Iris pigment epithelial cell (primary cell): Measurements from ENCODE around the gene EPC2.

ENCODE experiments used
- DNase-seq: peaks from one replicate; pipeline ENCODE4 v3.0.0-alpha.2; 2011; ENCODE audit warnings: low read depth

Gene EPC2

DNA sequence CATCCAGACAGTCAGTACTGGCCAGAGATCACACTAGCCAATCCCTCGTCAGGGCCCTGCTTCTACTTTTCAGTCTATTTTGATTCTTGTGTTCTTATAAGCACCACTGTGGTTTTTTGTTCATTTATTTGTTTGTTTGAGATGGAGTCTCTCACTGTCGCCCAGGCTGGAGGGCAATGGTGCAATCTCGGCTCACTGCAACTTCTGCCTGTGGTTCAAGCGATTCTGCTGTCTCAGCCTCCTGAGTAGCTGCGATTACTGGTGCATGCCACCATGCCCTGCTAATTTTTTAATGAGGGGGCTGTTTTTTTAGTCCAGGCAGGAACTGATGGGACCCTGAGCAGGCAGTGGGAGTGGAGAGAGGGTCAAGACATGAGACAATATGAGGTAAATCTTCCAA is 165.5 kb downstream of the EPC2 start:
- DNase-seq: no peak

DNA sequence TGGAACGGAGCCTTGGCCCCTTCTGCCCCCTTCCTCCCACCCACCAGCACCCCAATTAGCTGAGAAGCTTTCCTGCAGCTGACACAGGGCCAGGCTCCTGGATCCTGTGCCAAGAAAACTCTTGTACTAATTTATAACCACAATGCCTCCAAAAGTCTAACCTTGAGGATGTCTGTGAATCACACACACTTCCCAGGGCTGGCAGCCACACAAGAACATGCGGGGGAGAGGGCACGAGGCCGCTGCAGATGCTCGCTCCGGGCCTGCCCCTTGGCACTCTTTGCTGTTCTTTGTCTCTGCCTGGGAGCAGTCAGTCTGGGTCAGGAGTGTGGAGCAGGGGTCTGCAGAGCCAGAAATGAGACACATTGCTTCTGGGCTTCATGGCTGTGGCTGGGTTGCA is 167.8 kb downstream of the EPC2 start:
- DNase-seq: peak; percentile 78

DNA sequence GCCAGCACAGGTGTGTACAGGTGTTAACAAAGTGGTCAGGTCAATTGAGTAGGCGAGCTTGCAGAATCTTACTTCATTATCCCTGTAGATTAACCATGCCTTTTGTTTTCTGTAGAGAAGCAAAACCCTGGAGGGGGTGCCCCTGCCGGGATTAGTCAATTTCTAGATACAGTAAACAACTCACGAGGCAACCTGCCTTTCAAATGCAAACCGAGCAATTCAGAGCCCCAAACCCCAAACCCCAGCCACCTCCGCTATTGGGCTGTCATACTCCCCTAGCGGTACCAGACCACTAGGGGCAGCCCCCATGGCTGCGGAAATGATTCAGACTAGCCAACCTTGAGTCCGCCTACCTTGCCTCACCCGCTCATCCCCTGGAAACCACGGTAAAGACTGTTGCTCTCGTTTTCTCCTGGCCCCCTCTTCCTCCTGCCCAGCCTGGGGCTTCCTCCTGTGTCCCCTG is 169.1 kb downstream of the EPC2 start:
- DNase-seq: no peak

DNA sequence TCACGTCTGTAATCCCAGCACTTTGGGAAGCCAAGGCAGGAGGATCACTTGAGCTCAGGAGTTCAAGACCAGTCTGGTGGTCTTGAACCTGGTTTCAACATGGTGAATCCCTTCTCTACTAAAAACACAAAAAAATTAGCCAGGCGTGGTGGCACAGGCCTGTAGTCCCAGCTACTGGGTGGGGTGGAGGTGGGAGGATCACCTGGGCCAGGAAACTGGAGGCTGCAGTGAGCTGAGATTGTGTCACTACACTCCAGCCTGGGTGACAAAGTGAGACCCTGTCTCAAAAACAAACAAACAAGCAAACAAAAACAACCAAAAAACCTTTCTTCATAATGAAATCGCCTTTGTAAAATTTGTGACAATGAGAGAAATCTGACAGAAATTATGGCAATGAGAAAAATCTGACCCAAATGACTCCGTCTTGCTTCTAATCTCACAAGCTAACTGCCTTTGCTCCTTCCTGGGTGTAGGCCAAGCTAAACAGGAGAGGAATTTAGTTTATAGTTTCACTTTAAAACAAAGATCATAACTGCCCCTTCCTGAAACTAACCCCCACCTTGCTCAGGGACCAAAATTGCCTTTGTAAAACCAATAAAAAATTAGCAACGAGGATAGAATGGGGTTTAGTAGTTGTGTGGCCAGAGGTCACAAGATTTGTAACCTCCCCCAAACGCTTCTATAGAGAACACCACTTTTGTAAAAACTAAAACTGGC is 169.8 kb downstream of the EPC2 start:
- DNase-seq: peak; percentile 81

DNA sequence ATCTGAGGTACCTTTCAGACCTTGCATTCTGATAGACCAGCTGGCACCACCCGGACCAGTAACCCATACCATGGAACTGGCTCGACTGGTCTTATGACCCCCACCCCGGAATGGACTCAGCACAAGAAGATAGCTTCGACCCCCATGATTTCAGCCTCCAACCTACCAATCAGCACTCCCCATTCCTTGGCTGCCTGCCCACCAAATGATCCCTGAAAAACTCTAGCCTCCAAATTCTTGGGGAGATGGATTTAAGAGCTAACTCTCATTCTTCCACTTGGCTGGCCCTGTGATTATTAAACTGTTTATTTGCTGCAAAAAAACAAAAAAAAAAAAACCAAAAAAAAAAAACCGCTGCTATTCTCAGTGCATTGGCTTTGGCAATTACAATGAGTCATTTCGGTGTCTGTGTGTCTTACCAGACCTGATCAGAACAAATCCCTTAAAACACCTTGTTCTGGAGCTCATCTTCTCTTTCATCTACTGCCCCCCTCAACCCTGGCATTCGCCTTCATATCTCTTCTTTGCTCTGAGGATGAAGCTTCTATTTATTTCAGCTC is 170.4 kb downstream of the EPC2 start:
- peak; percentile 59 for DNase-seq

DNA sequence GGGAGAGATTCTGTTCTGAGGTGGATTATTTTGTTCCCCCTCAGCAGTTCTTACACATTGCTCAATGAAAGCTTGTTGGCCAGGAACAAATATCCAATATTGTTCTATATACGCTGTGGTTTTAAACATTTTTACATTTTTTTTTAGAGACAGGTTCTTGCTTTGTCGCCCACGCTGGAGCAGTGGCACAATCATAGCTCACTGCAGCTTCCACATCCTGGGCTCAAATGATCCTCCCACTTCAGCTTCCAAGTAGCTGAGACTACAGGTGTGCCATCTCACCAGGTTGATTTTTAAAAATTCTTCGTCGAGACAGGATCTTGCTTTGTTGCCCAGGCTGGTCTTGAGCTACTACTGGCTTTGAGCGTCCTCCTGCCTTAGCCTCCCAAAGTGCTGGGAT is 171.6 kb downstream of the EPC2 start:
- no peak for DNase-seq

DNA sequence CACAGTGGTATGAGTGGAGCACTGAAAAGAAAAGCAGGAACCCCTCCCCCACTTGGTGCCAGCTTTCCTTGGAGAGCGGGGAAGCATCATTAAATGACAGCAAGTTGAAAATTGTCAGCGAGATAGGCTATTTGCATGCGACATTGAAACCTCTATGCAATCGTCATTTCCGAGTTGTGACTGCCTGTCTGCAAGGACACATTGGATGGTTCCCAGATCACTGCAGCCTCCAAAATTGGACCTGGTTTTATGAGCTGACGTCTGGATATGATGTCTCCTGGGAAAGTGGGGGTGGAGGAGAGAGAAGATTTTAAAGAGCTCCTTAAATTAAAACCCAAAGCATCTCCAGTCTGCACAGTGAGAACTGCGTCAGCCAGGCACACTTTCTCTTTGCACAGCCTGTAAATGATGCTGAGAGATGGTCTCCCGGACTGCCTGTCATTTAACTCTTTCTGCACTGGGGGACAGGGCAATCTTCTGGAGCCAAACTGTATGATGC is 172.7 kb downstream of the EPC2 start:
- DNase-seq: no peak

DNA sequence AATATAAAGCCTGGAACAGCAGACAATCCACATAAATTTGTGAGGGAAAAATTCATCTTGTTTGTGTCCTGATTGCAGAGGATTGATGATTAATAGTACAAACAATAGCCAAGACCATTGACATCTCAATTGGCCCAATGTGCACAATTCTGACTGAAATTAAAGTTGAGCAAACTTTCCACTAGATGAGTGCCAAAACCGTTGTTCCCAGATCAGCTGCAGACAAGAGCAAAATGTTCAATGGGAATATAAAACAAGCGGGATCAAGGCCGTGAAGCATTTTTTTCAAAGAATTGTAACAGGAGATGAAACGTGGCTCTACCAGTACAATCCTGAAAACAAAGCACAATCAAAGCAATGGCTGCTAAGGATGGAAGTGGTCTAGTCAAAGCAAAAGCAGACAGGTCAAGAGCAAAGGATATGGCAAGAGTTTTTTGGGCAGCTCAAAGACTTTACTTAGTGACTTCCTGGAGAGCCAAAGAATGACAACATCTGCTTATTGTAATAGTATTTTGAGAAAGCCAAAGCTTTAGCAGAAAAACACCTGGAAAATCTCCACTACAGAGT is 174.6 kb downstream of the EPC2 start:
- no peak for DNase-seq

DNA sequence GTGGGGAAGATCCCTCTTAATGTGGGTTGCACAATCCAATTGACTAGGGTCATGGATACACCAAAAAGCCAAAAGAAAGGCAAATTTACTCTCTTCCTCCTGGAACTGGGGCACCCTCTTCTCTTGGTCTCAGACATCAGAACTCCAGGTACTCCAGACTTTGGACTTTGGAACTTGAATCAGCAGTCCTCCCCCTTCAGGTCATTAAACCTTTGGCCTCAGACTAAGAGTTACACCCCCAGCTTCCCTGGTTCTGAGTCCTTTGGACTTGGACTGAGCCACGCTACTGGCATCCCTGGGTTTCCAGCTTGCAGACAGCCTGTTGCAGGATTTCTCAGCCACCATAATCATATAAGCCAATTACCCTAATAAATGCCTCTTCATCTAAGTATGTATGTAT is 179.6 kb downstream of the EPC2 start:
- no peak for DNase-seq

DNA sequence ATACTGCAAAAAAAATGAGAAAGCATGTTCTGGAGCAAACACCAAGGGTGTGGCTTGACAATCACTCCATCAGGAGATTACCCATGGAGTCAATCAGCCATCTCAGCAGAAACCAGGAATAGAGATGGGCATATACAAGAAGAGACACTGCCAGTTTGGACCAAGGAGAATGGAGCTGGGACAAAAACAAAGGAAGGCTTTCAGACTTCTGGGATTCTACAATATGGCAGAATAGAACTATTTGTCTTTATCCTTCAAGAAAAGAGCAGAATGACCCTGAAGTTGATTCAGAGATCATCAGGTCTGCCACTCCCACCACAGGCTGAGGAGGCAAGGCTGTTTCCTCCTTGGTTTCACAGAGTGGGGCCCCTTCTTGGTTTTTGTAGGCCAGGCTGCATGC is 182.2 kb downstream of the EPC2 start:
- no peak for DNase-seq

DNA sequence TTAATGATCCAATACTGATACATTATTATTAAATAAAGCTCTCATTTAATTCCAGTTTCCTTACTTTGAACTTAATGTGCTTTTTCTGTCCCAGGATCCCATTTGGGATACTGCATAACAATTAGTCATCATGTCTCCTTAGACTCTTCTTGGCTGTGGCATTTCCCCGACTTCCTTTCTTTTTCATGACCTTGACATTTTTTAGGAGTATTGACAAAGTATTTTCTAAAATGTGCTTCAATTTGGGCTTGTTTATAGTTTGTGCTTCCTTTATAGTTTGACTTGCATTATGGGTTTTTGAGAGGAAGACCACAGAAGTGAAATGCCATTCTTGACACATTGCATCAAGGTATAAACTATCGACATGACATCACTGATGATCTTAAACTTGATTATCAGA is 184.4 kb downstream of the EPC2 start:
- no peak for DNase-seq

DNA sequence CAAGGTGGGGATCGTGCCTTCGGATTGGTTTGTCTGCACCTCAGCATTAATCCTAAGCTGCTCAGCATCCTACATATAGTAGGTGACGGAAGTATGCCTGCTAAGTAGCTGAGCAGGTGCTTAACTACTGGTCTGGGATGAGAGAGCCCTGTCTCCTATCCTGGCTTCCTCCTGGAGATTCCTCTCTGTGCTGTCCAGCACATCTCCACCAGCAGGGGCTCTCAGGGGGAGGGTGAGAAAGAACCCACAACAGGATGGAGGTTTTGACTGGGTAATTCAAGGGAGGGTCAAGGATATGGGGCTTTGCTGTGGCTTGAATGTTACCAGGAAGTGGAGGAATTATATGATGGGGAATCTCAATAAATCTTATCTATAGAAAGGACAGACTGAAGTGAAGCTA is 185.1 kb downstream of the EPC2 start:
- DNase-seq: no peak

DNA sequence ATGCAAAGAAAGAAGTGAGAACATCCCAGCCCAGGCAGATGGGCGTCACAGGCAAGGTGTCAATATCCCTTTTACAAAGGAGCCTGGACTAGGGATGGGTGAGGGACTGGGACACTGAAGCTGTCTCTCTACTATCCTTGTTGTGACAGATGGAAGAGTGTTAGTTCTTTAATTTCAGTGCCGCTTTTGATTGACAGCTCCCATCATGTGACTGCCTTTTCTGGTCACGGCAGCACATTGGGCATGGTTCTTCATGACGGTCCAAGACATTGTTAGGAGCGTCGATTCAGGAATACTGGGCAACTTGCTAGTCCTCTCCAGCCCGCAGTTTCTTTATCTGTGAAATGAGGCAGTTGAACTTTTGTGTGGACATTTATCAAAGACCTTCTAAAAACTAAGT is 188.1 kb downstream of the EPC2 start:
- no peak for DNase-seq
